Measurements from ENCODE around the gene CCDC33.

CCDC33 gene

DNA sequence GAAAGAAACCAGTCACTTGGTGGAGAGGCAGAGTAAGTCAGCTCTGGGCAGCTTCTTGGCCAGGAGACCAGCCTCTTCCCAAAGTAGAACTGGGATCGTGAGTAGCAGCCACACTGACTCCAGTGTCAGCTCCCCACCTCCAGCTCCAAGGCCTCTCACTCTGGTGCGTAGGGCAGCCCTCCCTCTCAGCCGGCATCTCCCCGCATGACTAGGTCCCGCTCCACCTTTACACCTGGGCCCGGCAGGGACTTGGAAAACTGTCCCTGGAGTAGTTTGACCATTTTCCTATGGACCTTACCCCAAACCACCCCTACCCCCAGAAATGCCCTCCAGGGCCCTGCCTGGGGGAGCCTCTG, 36.9 kb upstream of the CCDC33 start:
- H3K27ac ChIP-seq (ENCODE audit: low read depth, low read length) = no peak overlapping the region
- H3K9ac ChIP-seq (ENCODE audit: low read length) = no peak overlapping the region
- TF ChIP-seq, protein P1, sequence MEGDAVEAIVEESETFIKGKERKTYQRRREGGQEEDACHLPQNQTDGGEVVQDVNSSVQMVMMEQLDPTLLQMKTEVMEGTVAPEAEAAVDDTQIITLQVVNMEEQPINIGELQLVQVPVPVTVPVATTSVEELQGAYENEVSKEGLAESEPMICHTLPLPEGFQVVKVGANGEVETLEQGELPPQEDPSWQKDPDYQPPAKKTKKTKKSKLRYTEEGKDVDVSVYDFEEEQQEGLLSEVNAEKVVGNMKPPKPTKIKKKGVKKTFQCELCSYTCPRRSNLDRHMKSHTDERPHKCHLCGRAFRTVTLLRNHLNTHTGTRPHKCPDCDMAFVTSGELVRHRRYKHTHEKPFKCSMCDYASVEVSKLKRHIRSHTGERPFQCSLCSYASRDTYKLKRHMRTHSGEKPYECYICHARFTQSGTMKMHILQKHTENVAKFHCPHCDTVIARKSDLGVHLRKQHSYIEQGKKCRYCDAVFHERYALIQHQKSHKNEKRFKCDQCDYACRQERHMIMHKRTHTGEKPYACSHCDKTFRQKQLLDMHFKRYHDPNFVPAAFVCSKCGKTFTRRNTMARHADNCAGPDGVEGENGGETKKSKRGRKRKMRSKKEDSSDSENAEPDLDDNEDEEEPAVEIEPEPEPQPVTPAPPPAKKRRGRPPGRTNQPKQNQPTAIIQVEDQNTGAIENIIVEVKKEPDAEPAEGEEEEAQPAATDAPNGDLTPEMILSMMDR (IDR thresholded peaks at IDR 0.05; ENCODE audit: insufficient read depth, low read length, poor library complexity, severe bottlenecking) = no peak
- no peak for TF ChIP-seq EZH2phosphoT487 (conservative IDR thresholded peaks at IDR 0.05; ENCODE audit: low read length)
- no peak overlapping the region for H2AFZ ChIP-seq (ENCODE audit: low read depth, low read length, severe bottlenecking)
- no peaks in the 10 kb centered on the region for H3K79me2 ChIP-seq (ENCODE audit: insufficient read depth, low read length)
- H3K4me2 ChIP-seq (ENCODE audit: low read depth, low read length, poor library complexity, severe bottlenecking) = no peak overlapping the region
- no peak overlapping the region for H3K4me3 ChIP-seq (ENCODE audit: insufficient read depth, low read length, poor library complexity, severe bottlenecking)
- H3K9me2 ChIP-seq (replicated peaks; ENCODE audit: insufficient read depth, low read length) = no peaks in the 10 kb centered on the region
- no peaks in the 10 kb centered on the region for H4K20me1 ChIP-seq (ENCODE audit: low read depth, low read length)
- H3K9me3 ChIP-seq (ENCODE audit: insufficient read depth, low read length) = no peaks in the 10 kb centered on the region
- H3K27me3 ChIP-seq (ENCODE audit: low read length) = no peaks in the 10 kb centered on the region
- H3F3A ChIP-seq (ENCODE audit: insufficient read depth) = no peaks in the 10 kb centered on the region
- no peaks in the 10 kb centered on the region for H3K36me3 ChIP-seq (ENCODE audit: low read length)

DNA sequence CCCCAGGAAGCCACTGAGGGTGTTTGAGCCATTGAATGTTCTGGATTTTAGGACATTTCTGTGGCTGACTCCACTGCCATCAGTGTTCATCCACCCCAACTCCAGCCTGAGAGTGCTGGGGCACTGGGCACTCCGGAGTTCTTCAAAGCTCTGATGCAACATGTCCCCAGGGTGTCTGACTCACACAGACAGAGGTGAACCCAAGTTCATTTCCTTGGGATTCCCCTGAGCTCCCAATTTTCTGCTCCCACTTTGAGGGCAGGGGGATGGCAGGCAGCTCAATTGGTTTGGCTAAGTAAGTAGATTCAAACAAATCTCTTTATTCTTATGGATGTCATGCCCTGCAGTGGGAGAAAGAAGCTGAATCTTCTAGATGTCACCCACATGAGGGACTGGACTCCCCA, 35.7 kb upstream of the CCDC33 start:
- Histone ChIP-seq H2AFZ (ENCODE audit: low read depth, low read length, severe bottlenecking) (no peak overlapping the region), H3K9ac (ENCODE audit: low read length) (no peak overlapping the region), H3K79me2 (ENCODE audit: insufficient read depth, low read length) (no peaks in the 10 kb centered on the region), H3K4me3 (ENCODE audit: insufficient read depth, low read length, poor library complexity, severe bottlenecking) (no peak overlapping the region), H4K20me1 (ENCODE audit: low read depth, low read length) (no peaks in the 10 kb centered on the region), H3K9me2 (replicated peaks; ENCODE audit: insufficient read depth, low read length) (no peaks in the 10 kb centered on the region), H3K4me2 (ENCODE audit: low read depth, low read length, poor library complexity, severe bottlenecking) (no peak overlapping the region), H3K27me3 (ENCODE audit: low read length) (no peaks in the 10 kb centered on the region; the same call in 1 of the 2 replicates), H3F3A (ENCODE audit: insufficient read depth) (no peaks in the 10 kb centered on the region), H3K36me3 (ENCODE audit: low read length) (no peaks in the 10 kb centered on the region), H3K9me3 (ENCODE audit: insufficient read depth, low read length) (no peaks in the 10 kb centered on the region), H3K27ac (ENCODE audit: low read depth, low read length) (no peak overlapping the region)
- no peak for TF ChIP-seq EZH2phosphoT487 (conservative IDR thresholded peaks at IDR 0.05; ENCODE audit: low read length)
- TF ChIP-seq, protein P1 (IDR thresholded peaks at IDR 0.05; ENCODE audit: insufficient read depth, low read length, poor library complexity, severe bottlenecking) = no peak

DNA sequence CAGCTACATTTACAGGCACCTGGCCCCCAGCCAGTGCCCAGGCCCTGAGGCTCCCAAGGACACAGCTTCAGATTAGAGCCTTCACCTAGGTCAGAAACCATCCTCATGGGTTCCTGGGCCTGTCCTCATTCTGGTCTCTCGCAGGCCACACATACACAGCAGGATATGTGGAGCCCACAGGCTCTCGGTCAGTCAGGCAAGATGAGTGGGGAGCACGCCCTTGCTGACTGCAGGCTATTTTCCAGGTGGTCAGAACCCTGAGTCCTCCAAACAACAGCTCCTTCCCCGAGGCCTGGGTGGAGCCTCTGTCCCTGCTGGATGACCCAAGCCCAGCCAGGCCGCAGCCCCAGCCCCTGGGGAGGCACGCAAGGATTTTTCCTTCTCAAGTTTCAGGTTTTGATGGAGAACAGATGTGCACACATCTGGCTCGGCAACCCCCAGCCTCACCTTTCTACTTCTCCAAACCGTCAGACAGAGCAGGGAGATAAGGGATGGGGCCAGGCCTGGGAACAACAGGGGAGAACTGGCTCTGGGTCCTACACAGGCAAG, 35.2 kb upstream of the CCDC33 start:
- Histone ChIP-seq H3K9ac (ENCODE audit: low read length) (no peak overlapping the region), H3K9me2 (replicated peaks; ENCODE audit: insufficient read depth, low read length) (no peaks in the 10 kb centered on the region), H3K27me3 (ENCODE audit: low read length) (no peaks in the 10 kb centered on the region; the same call in 1 of the 2 replicates), H3K36me3 (ENCODE audit: low read length) (no peaks in the 10 kb centered on the region), H4K20me1 (ENCODE audit: low read depth, low read length) (no peaks in the 10 kb centered on the region), H3K4me2 (ENCODE audit: low read depth, low read length, poor library complexity, severe bottlenecking) (no peak overlapping the region), H3K4me3 (ENCODE audit: insufficient read depth, low read length, poor library complexity, severe bottlenecking) (no peak overlapping the region), H3K27ac (ENCODE audit: low read depth, low read length) (no peak overlapping the region), H2AFZ (ENCODE audit: low read depth, low read length, severe bottlenecking) (no peak overlapping the region), H3K79me2 (ENCODE audit: insufficient read depth, low read length) (no peaks in the 10 kb centered on the region), H3F3A (ENCODE audit: insufficient read depth) (no peaks in the 10 kb centered on the region), H3K9me3 (ENCODE audit: insufficient read depth, low read length) (no peaks in the 10 kb centered on the region)
- TF ChIP-seq EZH2phosphoT487 (conservative IDR thresholded peaks at IDR 0.05; ENCODE audit: low read length) = no peak
- TF ChIP-seq, protein P1 (IDR thresholded peaks at IDR 0.05; ENCODE audit: insufficient read depth, low read length, poor library complexity, severe bottlenecking) = no peak

Data from SU-DHL-6 (cell line).